Endothelial cell of umbilical vein (primary cell): Measurements from ENCODE around the gene GPD2.

ENCODE experiments used
- EZH2 ChIP-seq: IDR thresholded peaks from 2 replicates; pipeline ENCODE4 v1.6.1; 2012; ENCODE audit warnings: borderline replicate concordance, low read depth, mild to moderate bottlenecking, moderate library complexity, low read length, inconsistent platforms; ENCODE audit not compliant: severe bottlenecking
- FOS ChIP-seq: IDR thresholded peaks from 2 replicates; pipeline ENCODE4 v1.6.1; 2011; ENCODE audit warnings: mild to moderate bottlenecking, low read length, moderate library complexity, borderline replicate concordance; ENCODE audit not compliant: insufficient read depth
- GATA2 ChIP-seq: IDR thresholded peaks from 2 replicates; pipeline ENCODE4 v1.7.0; 2011; ENCODE audit warnings: low read depth, mild to moderate bottlenecking, moderate library complexity, mixed read lengths, low read length; ENCODE audit not compliant: insufficient read length, insufficient read depth
- JUN ChIP-seq: IDR thresholded peaks from 2 replicates; pipeline ENCODE4 v1.6.1; 2011; ENCODE audit warnings: borderline replicate concordance, low read depth; ENCODE audit not compliant: insufficient read length, insufficient read depth
- MYC ChIP-seq: IDR thresholded peaks from one replicate; pipeline ENCODE4 v1.6.1; 2011; ENCODE audit warnings: mild to moderate bottlenecking, low read depth, low read length
- POLR2A ChIP-seq: IDR thresholded peaks from 2 replicates; pipeline ENCODE4 v1.6.1; 2012; ENCODE audit warnings: low read depth, mild to moderate bottlenecking, control low read depth, low read length
- POLR2AphosphoS5 ChIP-seq: IDR thresholded peaks from 2 replicates; pipeline ENCODE4 v1.6.1; 2012; ENCODE audit warnings: low read depth, mild to moderate bottlenecking, control low read depth, low read length, moderate library complexity; ENCODE audit not compliant: insufficient read depth
- TF ChIP-seq, protein P1 (sequence below): IDR thresholded peaks from 2 replicates; pipeline ENCODE4 v1.6.1; 2011; ENCODE audit not compliant: insufficient read depth, insufficient read length
- TF ChIP-seq, protein P2 (sequence below), 2 donors: IDR thresholded peaks; 1 replicate in 1 of 2; 2 replicates in 1 of 2; pipeline ENCODE4 v1.5.1; 2011; ENCODE audit warnings: low read length in 2 of 2, mild to moderate bottlenecking in 2 of 2, moderate library complexity in 2 of 2, control low read depth in 1 of 2, inconsistent platforms in 1 of 2, low read depth in 1 of 2; ENCODE audit not compliant: insufficient read depth in 1 of 2; ENCODE audit errors: extremely low read depth in 1 of 2

GRCh38 chr2:156489750-156490465 lies 53.7 kb downstream of the GPD2 start:
- TF ChIP-seq POLR2AphosphoS5: no peak
- TF ChIP-seq, protein P1, sequence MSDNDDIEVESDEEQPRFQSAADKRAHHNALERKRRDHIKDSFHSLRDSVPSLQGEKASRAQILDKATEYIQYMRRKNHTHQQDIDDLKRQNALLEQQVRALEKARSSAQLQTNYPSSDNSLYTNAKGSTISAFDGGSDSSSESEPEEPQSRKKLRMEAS: no peak
- no peak for TF ChIP-seq EZH2
- TF ChIP-seq, protein P2, sequence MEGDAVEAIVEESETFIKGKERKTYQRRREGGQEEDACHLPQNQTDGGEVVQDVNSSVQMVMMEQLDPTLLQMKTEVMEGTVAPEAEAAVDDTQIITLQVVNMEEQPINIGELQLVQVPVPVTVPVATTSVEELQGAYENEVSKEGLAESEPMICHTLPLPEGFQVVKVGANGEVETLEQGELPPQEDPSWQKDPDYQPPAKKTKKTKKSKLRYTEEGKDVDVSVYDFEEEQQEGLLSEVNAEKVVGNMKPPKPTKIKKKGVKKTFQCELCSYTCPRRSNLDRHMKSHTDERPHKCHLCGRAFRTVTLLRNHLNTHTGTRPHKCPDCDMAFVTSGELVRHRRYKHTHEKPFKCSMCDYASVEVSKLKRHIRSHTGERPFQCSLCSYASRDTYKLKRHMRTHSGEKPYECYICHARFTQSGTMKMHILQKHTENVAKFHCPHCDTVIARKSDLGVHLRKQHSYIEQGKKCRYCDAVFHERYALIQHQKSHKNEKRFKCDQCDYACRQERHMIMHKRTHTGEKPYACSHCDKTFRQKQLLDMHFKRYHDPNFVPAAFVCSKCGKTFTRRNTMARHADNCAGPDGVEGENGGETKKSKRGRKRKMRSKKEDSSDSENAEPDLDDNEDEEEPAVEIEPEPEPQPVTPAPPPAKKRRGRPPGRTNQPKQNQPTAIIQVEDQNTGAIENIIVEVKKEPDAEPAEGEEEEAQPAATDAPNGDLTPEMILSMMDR (IDR thresholded peaks at IDR 0.05; ENCODE audit: extremely low read depth in 1 of 2, insufficient read depth in 1 of 2, low read depth in 1 of 2, low read length in 2 of 2): no peak
- TF ChIP-seq POLR2A: no peak
- no peak for TF ChIP-seq JUN
- no peak for TF ChIP-seq FOS
- no peak for TF ChIP-seq MYC
- TF ChIP-seq GATA2: no peak
